ENCODE measurements around the gene DHRS9.

Gene DHRS9

DNA sequence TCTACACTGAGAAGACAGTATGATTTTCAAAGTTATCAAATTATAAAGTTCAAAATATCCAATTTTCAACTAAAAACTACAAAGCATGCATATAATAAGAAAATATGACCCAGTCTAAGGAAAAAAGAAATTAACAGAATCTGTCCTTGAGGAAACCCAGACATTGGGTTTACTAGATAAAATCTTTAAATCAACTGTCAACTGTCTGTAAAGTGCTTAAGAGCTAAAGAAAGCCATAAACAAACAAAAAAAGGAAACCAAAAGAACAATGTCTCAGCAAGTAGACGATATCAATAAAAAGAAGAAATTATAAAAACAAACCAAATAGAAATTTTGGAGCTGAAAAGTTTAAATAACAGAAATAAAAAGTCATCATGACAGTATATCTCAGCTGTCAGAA lies 27.8 kb upstream of the DHRS9 start:
- ATAC-seq = no peak
- TF ChIP-seq SNAI2 (CRISPR knock-in tag; IDR thresholded peaks at IDR 0.05) (no peak), RARB (CRISPR knock-in tag; IDR thresholded peaks at IDR 0.05) (no peak), GLIS3 (CRISPR knock-in tag; IDR thresholded peaks at IDR 0.05) (no peak), ZNF70 (CRISPR knock-in tag; IDR thresholded peaks at IDR 0.05) (no peak), PPARA (CRISPR knock-in tag; IDR thresholded peaks at IDR 0.05; ENCODE audit: borderline replicate concordance) (no peak), ZFP3 (CRISPR knock-in tag; IDR thresholded peaks at IDR 0.05) (no peak), ISL1 (CRISPR knock-in tag; IDR thresholded peaks at IDR 0.05) (no peak), ESRRG (CRISPR knock-in tag; IDR thresholded peaks at IDR 0.05) (no peak), TOX (CRISPR knock-in tag; IDR thresholded peaks at IDR 0.05; ENCODE audit: borderline replicate concordance) (no peak)
- TF ChIP-seq, protein P1, sequence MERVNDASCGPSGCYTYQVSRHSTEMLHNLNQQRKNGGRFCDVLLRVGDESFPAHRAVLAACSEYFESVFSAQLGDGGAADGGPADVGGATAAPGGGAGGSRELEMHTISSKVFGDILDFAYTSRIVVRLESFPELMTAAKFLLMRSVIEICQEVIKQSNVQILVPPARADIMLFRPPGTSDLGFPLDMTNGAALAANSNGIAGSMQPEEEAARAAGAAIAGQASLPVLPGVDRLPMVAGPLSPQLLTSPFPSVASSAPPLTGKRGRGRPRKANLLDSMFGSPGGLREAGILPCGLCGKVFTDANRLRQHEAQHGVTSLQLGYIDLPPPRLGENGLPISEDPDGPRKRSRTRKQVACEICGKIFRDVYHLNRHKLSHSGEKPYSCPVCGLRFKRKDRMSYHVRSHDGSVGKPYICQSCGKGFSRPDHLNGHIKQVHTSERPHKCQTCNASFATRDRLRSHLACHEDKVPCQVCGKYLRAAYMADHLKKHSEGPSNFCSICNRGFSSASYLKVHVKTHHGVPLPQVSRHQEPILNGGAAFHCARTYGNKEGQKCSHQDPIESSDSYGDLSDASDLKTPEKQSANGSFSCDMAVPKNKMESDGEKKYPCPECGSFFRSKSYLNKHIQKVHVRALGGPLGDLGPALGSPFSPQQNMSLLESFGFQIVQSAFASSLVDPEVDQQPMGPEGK (CRISPR knock-in tag; IDR thresholded peaks at IDR 0.05; ENCODE audit: borderline replicate concordance) = no peak
- TF ChIP-seq, protein P2, sequence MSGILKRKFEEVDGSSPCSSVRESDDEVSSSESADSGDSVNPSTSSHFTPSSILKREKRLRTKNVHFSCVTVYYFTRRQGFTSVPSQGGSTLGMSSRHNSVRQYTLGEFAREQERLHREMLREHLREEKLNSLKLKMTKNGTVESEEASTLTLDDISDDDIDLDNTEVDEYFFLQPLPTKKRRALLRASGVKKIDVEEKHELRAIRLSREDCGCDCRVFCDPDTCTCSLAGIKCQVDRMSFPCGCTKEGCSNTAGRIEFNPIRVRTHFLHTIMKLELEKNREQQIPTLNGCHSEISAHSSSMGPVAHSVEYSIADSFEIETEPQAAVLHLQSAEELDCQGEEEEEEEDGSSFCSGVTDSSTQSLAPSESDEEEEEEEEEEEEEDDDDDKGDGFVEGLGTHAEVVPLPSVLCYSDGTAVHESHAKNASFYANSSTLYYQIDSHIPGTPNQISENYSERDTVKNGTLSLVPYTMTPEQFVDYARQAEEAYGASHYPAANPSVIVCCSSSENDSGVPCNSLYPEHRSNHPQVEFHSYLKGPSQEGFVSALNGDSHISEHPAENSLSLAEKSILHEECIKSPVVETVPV (CRISPR knock-in tag; IDR thresholded peaks at IDR 0.05) = no peak
- TF ChIP-seq, protein P3, sequence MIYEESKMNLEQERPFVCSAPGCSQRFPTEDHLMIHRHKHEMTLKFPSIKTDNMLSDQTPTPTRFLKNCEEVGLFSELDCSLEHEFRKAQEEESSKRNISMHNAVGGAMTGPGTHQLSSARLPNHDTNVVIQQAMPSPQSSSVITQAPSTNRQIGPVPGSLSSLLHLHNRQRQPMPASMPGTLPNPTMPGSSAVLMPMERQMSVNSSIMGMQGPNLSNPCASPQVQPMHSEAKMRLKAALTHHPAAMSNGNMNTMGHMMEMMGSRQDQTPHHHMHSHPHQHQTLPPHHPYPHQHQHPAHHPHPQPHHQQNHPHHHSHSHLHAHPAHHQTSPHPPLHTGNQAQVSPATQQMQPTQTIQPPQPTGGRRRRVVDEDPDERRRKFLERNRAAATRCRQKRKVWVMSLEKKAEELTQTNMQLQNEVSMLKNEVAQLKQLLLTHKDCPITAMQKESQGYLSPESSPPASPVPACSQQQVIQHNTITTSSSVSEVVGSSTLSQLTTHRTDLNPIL (CRISPR knock-in tag; IDR thresholded peaks at IDR 0.05; ENCODE audit: low read depth) = no peak
- TF ChIP-seq, protein P4, sequence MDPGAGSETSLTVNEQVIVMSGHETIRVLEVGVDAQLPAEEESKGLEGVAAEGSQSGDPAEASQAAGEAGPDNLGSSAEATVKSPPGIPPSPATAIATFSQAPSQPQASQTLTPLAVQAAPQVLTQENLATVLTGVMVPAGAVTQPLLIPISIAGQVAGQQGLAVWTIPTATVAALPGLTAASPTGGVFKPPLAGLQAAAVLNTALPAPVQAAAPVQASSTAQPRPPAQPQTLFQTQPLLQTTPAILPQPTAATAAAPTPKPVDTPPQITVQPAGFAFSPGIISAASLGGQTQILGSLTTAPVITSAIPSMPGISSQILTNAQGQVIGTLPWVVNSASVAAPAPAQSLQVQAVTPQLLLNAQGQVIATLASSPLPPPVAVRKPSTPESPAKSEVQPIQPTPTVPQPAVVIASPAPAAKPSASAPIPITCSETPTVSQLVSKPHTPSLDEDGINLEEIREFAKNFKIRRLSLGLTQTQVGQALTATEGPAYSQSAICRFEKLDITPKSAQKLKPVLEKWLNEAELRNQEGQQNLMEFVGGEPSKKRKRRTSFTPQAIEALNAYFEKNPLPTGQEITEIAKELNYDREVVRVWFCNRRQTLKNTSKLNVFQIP (CRISPR knock-in tag; IDR thresholded peaks at IDR 0.05; ENCODE audit: borderline replicate concordance, low read depth) = no peak

DNA sequence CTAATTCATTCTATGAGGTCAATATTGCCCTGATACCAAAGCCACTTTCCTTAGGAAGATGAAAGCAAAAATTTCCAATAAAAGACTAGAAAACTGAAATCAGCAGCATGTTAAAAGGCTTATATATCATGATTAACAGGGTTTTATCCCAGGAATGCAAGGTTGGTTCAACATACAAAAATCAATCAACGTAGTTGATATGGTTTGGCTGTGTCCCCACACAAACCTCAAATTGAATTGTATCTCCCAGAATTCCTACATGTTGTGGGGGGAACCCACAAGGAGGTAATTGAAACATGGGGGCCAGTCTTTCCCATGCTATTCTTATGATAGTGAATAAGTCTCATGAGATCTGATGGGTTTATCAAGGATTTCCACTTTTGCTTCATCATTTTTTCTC lies 26.5 kb upstream of the DHRS9 start:
- ATAC-seq = no peak
- TF ChIP-seq GLIS3 (CRISPR knock-in tag; IDR thresholded peaks at IDR 0.05) (no peak), ARNTL (CRISPR knock-in tag; IDR thresholded peaks at IDR 0.05; ENCODE audit: borderline replicate concordance, low read depth) (no peak), ZFP3 (CRISPR knock-in tag; IDR thresholded peaks at IDR 0.05) (no peak), OSR1 (CRISPR knock-in tag; IDR thresholded peaks at IDR 0.05) (no peak), SNAI2 (CRISPR knock-in tag; IDR thresholded peaks at IDR 0.05) (no peak), CSDC2 (CRISPR knock-in tag; IDR thresholded peaks at IDR 0.05) (no peak), ESRRG (CRISPR knock-in tag; IDR thresholded peaks at IDR 0.05) (no peak), ZNF70 (CRISPR knock-in tag; IDR thresholded peaks at IDR 0.05) (no peak), TOX (CRISPR knock-in tag; IDR thresholded peaks at IDR 0.05; ENCODE audit: borderline replicate concordance) (no peak), ZFP30 (CRISPR knock-in tag; IDR thresholded peaks at IDR 0.05) (no peak)
- TF ChIP-seq, protein P2 (CRISPR knock-in tag; IDR thresholded peaks at IDR 0.05) = no peak
- TF ChIP-seq, protein P3 (CRISPR knock-in tag; IDR thresholded peaks at IDR 0.05; ENCODE audit: low read depth) = no peak
- TF ChIP-seq, protein P4 (CRISPR knock-in tag; IDR thresholded peaks at IDR 0.05; ENCODE audit: borderline replicate concordance, low read depth) = no peak

Measured in SK-N-SH treated with all-trans-retinoic acid at 6 μM for 48 hours (cell line).